ENCODE measurements around the gene AUTS2. TPM values are rescaled to one million over a fixed set of nuclear protein-coding genes. Genes with fewer than 3 reads are reported as not detected.

The AUTS2 gene
- total and polyA plus RNA-seq, 10 of the 15 experiments (the other 5 are each of a cell fraction or from before 2014, with no cell fraction given), result 6.4 to 55.6 (median 21.6) TPM

GRCh38 chr7:70384024-70384423 lies 785.7 kb downstream of the AUTS2 start (continued):
- TF ChIP-seq CTCF (IDR thresholded peaks at IDR 0.05 in 2 of 3, conservative IDR thresholded peaks at IDR 0.05 in 1 of 3; ENCODE audit: control insufficient read depth in 2 of 3, extremely low read depth in 1 of 3, insufficient read depth in 1 of 3, low read depth in 3 of 3, low read length in 3 of 3), result no peak
- TF ChIP-seq NFXL1 (IDR thresholded peaks at IDR 0.05; ENCODE audit: borderline replicate concordance), result no peak

- H3K4me1 ChIP-seq (ENCODE audit: control insufficient read depth, insufficient read depth, low read length), result no peaks in the 10 kb centered on the region
- in situ Hi-C loops (cut with MboI) (no loop called here), intact Hi-C loops (cut with micrococcal nuclease; ENCODE audit: unreplicated experiment) (no loop called here)
- no peak for FAIRE-seq
- no peak for TF ChIP-seq TCF7 (IDR thresholded peaks at IDR 0.05; ENCODE audit: borderline replicate concordance)
- no peak for TF ChIP-seq HCFC1 (IDR thresholded peaks at IDR 0.05; ENCODE audit: low read length)
- TF ChIP-seq RFX5 (IDR thresholded peaks at IDR 0.05; ENCODE audit: low read depth, low read length), result no peak
- TF ChIP-seq NR2C1 (IDR thresholded peaks at IDR 0.05), result no peak
- no peak for TF ChIP-seq NBN (IDR thresholded peaks at IDR 0.05)
- no peak for TF ChIP-seq CREM (IDR thresholded peaks at IDR 0.05; ENCODE audit: low read depth)
- TF ChIP-seq EP300 (IDR thresholded peaks at IDR 0.05; ENCODE audit: borderline replicate concordance in 1 of 2, control insufficient read depth in 1 of 2, low read depth in 2 of 2, low read length in 2 of 2), result no peak
- no peak for TF ChIP-seq EED (IDR thresholded peaks at IDR 0.05; ENCODE audit: low read depth)
- ChIA-PET SMC1A (ENCODE audit: uncharacterized antibody, unreplicated experiment) (no interaction called here), RAD21 (ENCODE audit: unreplicated experiment) (no interaction called here), POLR2A (interaction anchor here (1.2 kb wide), 1 partner anchor 169 kb away, joined by 3 read pairs; no protein-coding TSS in a partner anchor), CTCF (no interaction called here)
- H2AFZ ChIP-seq (ENCODE audit: control insufficient read depth, low read depth, low read length), result no peak overlapping the region
- no peaks in the 10 kb centered on the region for H3K9me3 ChIP-seq (replicated peaks; ENCODE audit: control insufficient read depth, insufficient read depth, low read length)
- H3K79me2 ChIP-seq (ENCODE audit: control insufficient read depth, insufficient read depth, low read length), result no peaks in the 10 kb centered on the region
- no peaks in the 10 kb centered on the region for H3K27me3 ChIP-seq (replicated peaks in 1 of 2; ENCODE audit: control insufficient read depth in 2 of 2, insufficient read depth in 2 of 2, low read length in 1 of 2)
- no peak for DNase-seq (ENCODE audit: low read depth, low spot score)
- H3K27ac ChIP-seq (ENCODE audit: control insufficient read depth, insufficient read depth), result no peak overlapping the region
- H4K20me1 ChIP-seq (ENCODE audit: control insufficient read depth, insufficient read depth), result no peaks in the 10 kb centered on the region
- no peak overlapping the region for H3K9ac ChIP-seq (ENCODE audit: control insufficient read depth, insufficient read depth, low read length)
- no peak overlapping the region for H3K4me2 ChIP-seq (ENCODE audit: control insufficient read depth, insufficient read depth)
- H3K4me3 ChIP-seq, result no peak overlapping the region
- no TSS peak for BruUV-seq (replicated peaks)
- no peaks in the 10 kb centered on the region for H3K36me3 ChIP-seq (ENCODE audit: control insufficient read depth in 2 of 2, insufficient read depth in 2 of 2, low read length in 1 of 2)
- ATAC-seq, result no peak
- 25% methylated on average over 3 of the region's 3 CpGs for WGBS (ENCODE audit: insufficient coverage, insufficient replicate concordance, low lambda C conversion rate, missing lambda C conversion rate)
Observed at GRCh38 chr7:70384891-70385290, 786.6 kb downstream of the AUTS2 start.

All from GM12878 (cell line).